ENCODE measurements around the gene RARB. TPM values are rescaled to one million over a fixed set of nuclear protein-coding genes. Genes with fewer than 3 reads are reported as not detected.

The RARB gene
- total and polyA plus RNA-seq, 8 donors = 1.7 to 28.0 (median 9.0) TPM

DNA sequence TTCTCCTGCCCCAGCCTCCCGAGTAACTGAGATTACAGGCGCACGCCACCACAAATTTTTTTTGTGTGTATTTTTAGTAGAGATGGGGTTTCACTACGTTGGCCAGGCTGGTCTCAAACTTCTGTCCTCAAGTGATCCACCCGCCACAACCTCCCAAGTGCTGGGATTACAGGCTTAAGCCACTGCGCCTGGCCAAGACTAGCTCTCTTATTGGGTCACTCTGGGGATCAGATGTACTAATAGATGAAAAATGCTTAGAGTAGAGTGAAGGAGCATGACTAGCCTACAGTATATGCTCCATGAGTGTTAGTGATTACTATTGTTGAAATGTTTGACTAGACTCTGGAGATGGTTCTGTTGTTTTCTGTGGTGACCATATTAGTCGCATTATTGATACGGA, 21.8 kb downstream of the RARB start:
- no peak overlapping the region for H3K4me3 ChIP-seq
- H3K36me3 ChIP-seq = no peaks in the 10 kb centered on the region
- no peak for DNase-seq
- no peaks in the 10 kb centered on the region for H3K9me3 ChIP-seq
- intact Hi-C loops (cut with DNase I; ENCODE audit: low total_unique reads) = no loop called here
- H3K27ac ChIP-seq = peak overlapping the region in 2 of 5 donors; percentile 51 to 60
- H3K27me3 ChIP-seq = no peaks in the 10 kb centered on the region
- peaks cover 11 to 51% (median 33%) of the 10 kb centered on the region in 4 donors for H3K4me1 ChIP-seq
- WGBS, 5 donors = 91 to 95% (median 94%) methylated on average over 8 of the region's 8 CpGs
- TF ChIP-seq POLR2A (IDR thresholded peaks at IDR 0.05) = no peak
- TF ChIP-seq, protein P1, sequence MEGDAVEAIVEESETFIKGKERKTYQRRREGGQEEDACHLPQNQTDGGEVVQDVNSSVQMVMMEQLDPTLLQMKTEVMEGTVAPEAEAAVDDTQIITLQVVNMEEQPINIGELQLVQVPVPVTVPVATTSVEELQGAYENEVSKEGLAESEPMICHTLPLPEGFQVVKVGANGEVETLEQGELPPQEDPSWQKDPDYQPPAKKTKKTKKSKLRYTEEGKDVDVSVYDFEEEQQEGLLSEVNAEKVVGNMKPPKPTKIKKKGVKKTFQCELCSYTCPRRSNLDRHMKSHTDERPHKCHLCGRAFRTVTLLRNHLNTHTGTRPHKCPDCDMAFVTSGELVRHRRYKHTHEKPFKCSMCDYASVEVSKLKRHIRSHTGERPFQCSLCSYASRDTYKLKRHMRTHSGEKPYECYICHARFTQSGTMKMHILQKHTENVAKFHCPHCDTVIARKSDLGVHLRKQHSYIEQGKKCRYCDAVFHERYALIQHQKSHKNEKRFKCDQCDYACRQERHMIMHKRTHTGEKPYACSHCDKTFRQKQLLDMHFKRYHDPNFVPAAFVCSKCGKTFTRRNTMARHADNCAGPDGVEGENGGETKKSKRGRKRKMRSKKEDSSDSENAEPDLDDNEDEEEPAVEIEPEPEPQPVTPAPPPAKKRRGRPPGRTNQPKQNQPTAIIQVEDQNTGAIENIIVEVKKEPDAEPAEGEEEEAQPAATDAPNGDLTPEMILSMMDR (IDR thresholded peaks at IDR 0.05) = no peak
- TF ChIP-seq POLR2AphosphoS5 (IDR thresholded peaks at IDR 0.05) = no peak
- no peak for TF ChIP-seq EP300 (IDR thresholded peaks at IDR 0.05)

- TF ChIP-seq POLR2A (IDR thresholded peaks at IDR 0.05) (no peak), POLR2AphosphoS5 (IDR thresholded peaks at IDR 0.05) (no peak)
- H3K4me3 ChIP-seq = no peak overlapping the region
- no peak overlapping the region for H3K27ac ChIP-seq
- DNase-seq = no peak
- no peaks in the 10 kb centered on the region for H3K36me3 ChIP-seq
- intact Hi-C loops (cut with DNase I; ENCODE audit: low total_unique reads) = no loop called here
- H3K4me1 ChIP-seq = peaks cover 20 to 73% (median 45%) of the 10 kb centered on the region in 4 donors
- H3K9me3 ChIP-seq = no peaks in the 10 kb centered on the region
- 49 to 63% (median 54%) methylated on average over 5 of the region's 5 CpGs for WGBS, 5 donors
- H3K27me3 ChIP-seq = no peaks in the 10 kb centered on the region
These were observed 24.1 kb downstream of the RARB start for GRCh38 chr3:25452192-25452591.

- H3K27ac ChIP-seq = peak overlapping the region in 1 of 5 donors; percentile 33
- H3K27me3 ChIP-seq = no peaks in the 10 kb centered on the region
- WGBS, 5 donors = 40 to 61% (median 58%) methylated on average over 2 of the region's 2 CpGs
- H3K4me1 ChIP-seq = peaks cover 21 to 78% (median 46%) of the 10 kb centered on the region in 4 donors
- no peak for TF ChIP-seq POLR2AphosphoS5 (IDR thresholded peaks at IDR 0.05)
- no peak for TF ChIP-seq EP300 (IDR thresholded peaks at IDR 0.05)
- TF ChIP-seq, protein P1 (IDR thresholded peaks at IDR 0.05) = no peak
- no peak for TF ChIP-seq POLR2A (IDR thresholded peaks at IDR 0.05)
- intact Hi-C loops (cut with DNase I; ENCODE audit: low total_unique reads) = no loop called here
- no peaks in the 10 kb centered on the region for H3K9me3 ChIP-seq
- no peaks in the 10 kb centered on the region for H3K36me3 ChIP-seq
- no peak overlapping the region for H3K4me3 ChIP-seq
- DNase-seq = no peak
These were observed 24.7 kb downstream of the RARB start for GRCh38 chr3:25452740-25453139.

DNA sequence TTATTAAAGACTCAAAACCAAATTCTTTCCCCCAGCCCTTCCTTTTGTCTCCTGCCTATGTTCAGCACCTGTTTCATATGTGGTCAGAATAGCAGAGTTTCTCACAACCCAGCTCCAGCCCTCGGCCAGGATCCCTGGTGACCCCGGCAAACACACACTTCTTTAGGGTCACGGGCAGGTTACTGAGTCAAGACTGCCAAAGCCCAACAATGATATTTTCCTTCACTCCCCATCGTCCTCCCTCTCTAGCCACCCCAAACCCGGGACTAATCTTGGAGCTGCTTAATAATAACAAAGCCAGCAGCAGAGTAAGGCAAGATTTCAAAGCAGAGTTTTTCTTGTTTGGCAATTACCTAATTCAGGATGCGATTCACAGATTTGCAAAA, 25.5 kb downstream of the RARB start:
- TF ChIP-seq, protein P1 (IDR thresholded peaks at IDR 0.05) = no peak
- TF ChIP-seq POLR2A (IDR thresholded peaks at IDR 0.05) = no peak
- DNase-seq = no peak
- H3K27me3 ChIP-seq = no peaks in the 10 kb centered on the region
- H3K27ac ChIP-seq = peak overlapping the region in 1 of 5 donors; percentile 61
- 57 to 79% (median 75%) methylated on average over 6 of the region's 6 CpGs for WGBS, 5 donors
- intact Hi-C loops (cut with DNase I; ENCODE audit: low total_unique reads) = no loop called here
- H3K4me3 ChIP-seq = no peak overlapping the region
- no peaks in the 10 kb centered on the region for H3K9me3 ChIP-seq
- peaks cover 22 to 82% (median 47%) of the 10 kb centered on the region in 4 donors for H3K4me1 ChIP-seq
- no peaks in the 10 kb centered on the region for H3K36me3 ChIP-seq

- H3K27ac ChIP-seq = peak overlapping the region in 3 of 5 donors; percentile 21 to 61 (median 35)
- no peaks in the 10 kb centered on the region for H3K27me3 ChIP-seq
- intact Hi-C loops (cut with DNase I; ENCODE audit: low total_unique reads) = no loop called here
- no peak overlapping the region for H3K4me3 ChIP-seq
- peaks cover 15 to 75% (median 43%) of the 10 kb centered on the region in 4 donors for H3K4me1 ChIP-seq
- DNase-seq = peak in 1 of 2 donors; percentile 73
- no peak for TF ChIP-seq POLR2A (IDR thresholded peaks at IDR 0.05)
- TF ChIP-seq, protein P1 (IDR thresholded peaks at IDR 0.05) = no peak
- no peak for TF ChIP-seq POLR2AphosphoS5 (IDR thresholded peaks at IDR 0.05)
- no peak for TF ChIP-seq EP300 (IDR thresholded peaks at IDR 0.05)
- H3K9me3 ChIP-seq = no peaks in the 10 kb centered on the region
- 62 to 72% (median 68%) methylated on average over 16 of the region's 16 CpGs for WGBS, 5 donors
- no peaks in the 10 kb centered on the region for H3K36me3 ChIP-seq
These were observed 26.2 kb downstream of the RARB start for GRCh38 chr3:25454005-25454927.

All from stomach (tissue), 9 donors.